Measurements from ENCODE around the gene ANKRD10.

Gene ANKRD10

GRCh38 chr13:110897014-110897413, 17.9 kb downstream of the ANKRD10 start:
- TF ChIP-seq OSR1 (CRISPR knock-in tag; IDR thresholded peaks at IDR 0.05), result no peak
- no peak for TF ChIP-seq SNAI2 (CRISPR knock-in tag; IDR thresholded peaks at IDR 0.05)
- TF ChIP-seq ZFP3 (CRISPR knock-in tag; IDR thresholded peaks at IDR 0.05), result no peak
- no peak for TF ChIP-seq TSHZ2 (CRISPR knock-in tag; IDR thresholded peaks at IDR 0.05)
- TF ChIP-seq ESRRG (CRISPR knock-in tag; IDR thresholded peaks at IDR 0.05), result no peak
- no peak for TF ChIP-seq BACH2 (CRISPR knock-in tag; IDR thresholded peaks at IDR 0.05; ENCODE audit: borderline replicate concordance)
- TF ChIP-seq ZNF565 (CRISPR knock-in tag; conservative IDR thresholded peaks at IDR 0.05; ENCODE audit: low read depth), result no peak
- no peak for TF ChIP-seq CSDC2 (CRISPR knock-in tag; IDR thresholded peaks at IDR 0.05)
- no peak for TF ChIP-seq ZNF8 (CRISPR knock-in tag; IDR thresholded peaks at IDR 0.05)
- TF ChIP-seq, protein P1, sequence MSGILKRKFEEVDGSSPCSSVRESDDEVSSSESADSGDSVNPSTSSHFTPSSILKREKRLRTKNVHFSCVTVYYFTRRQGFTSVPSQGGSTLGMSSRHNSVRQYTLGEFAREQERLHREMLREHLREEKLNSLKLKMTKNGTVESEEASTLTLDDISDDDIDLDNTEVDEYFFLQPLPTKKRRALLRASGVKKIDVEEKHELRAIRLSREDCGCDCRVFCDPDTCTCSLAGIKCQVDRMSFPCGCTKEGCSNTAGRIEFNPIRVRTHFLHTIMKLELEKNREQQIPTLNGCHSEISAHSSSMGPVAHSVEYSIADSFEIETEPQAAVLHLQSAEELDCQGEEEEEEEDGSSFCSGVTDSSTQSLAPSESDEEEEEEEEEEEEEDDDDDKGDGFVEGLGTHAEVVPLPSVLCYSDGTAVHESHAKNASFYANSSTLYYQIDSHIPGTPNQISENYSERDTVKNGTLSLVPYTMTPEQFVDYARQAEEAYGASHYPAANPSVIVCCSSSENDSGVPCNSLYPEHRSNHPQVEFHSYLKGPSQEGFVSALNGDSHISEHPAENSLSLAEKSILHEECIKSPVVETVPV (CRISPR knock-in tag; IDR thresholded peaks at IDR 0.05), result no peak
- TF ChIP-seq, protein P2, sequence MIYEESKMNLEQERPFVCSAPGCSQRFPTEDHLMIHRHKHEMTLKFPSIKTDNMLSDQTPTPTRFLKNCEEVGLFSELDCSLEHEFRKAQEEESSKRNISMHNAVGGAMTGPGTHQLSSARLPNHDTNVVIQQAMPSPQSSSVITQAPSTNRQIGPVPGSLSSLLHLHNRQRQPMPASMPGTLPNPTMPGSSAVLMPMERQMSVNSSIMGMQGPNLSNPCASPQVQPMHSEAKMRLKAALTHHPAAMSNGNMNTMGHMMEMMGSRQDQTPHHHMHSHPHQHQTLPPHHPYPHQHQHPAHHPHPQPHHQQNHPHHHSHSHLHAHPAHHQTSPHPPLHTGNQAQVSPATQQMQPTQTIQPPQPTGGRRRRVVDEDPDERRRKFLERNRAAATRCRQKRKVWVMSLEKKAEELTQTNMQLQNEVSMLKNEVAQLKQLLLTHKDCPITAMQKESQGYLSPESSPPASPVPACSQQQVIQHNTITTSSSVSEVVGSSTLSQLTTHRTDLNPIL (CRISPR knock-in tag; IDR thresholded peaks at IDR 0.05; ENCODE audit: low read depth), result no peak
- no peak for TF ChIP-seq ZNF70 (CRISPR knock-in tag; IDR thresholded peaks at IDR 0.05)
- no peak for TF ChIP-seq ZFP30 (CRISPR knock-in tag; IDR thresholded peaks at IDR 0.05)
- TF ChIP-seq TCF4 (CRISPR knock-in tag; IDR thresholded peaks at IDR 0.05; ENCODE audit: borderline replicate concordance), result no peak
- TF ChIP-seq, protein P3, sequence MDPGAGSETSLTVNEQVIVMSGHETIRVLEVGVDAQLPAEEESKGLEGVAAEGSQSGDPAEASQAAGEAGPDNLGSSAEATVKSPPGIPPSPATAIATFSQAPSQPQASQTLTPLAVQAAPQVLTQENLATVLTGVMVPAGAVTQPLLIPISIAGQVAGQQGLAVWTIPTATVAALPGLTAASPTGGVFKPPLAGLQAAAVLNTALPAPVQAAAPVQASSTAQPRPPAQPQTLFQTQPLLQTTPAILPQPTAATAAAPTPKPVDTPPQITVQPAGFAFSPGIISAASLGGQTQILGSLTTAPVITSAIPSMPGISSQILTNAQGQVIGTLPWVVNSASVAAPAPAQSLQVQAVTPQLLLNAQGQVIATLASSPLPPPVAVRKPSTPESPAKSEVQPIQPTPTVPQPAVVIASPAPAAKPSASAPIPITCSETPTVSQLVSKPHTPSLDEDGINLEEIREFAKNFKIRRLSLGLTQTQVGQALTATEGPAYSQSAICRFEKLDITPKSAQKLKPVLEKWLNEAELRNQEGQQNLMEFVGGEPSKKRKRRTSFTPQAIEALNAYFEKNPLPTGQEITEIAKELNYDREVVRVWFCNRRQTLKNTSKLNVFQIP (CRISPR knock-in tag; IDR thresholded peaks at IDR 0.05; ENCODE audit: borderline replicate concordance, low read depth), result no peak
- ATAC-seq, result no peak

DNA sequence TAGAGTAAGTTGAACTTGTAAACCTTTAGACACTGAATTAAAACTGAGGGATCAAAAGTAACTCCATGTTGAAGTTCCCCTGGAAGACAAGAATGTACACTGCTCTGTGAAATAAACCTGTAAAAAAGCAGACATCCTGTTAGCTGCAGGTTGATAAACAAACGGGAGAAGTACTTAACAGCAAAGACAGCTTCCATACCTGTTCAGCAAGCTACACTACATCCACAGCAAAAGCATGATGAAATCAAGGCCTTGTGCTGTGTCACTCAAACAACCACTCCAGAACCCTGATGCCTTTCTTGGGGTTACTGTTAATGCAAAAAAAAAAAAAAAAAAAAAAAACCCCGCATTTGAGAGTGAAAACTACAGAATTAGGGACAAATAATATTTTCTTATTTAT, 20.8 kb downstream of the ANKRD10 start:
- TF ChIP-seq ZFP30 (CRISPR knock-in tag; IDR thresholded peaks at IDR 0.05) (no peak), ARNTL (CRISPR knock-in tag; IDR thresholded peaks at IDR 0.05; ENCODE audit: borderline replicate concordance, low read depth) (no peak), BACH2 (CRISPR knock-in tag; IDR thresholded peaks at IDR 0.05; ENCODE audit: borderline replicate concordance) (no peak), TOX (CRISPR knock-in tag; IDR thresholded peaks at IDR 0.05; ENCODE audit: borderline replicate concordance) (no peak), OSR1 (CRISPR knock-in tag; IDR thresholded peaks at IDR 0.05) (no peak), PPARA (CRISPR knock-in tag; IDR thresholded peaks at IDR 0.05; ENCODE audit: borderline replicate concordance) (no peak), GLIS3 (CRISPR knock-in tag; IDR thresholded peaks at IDR 0.05) (no peak), ZC3H10 (CRISPR knock-in tag; IDR thresholded peaks at IDR 0.05) (no peak), SNAI2 (CRISPR knock-in tag; IDR thresholded peaks at IDR 0.05) (no peak), RARB (CRISPR knock-in tag; IDR thresholded peaks at IDR 0.05) (no peak), ESRRG (CRISPR knock-in tag; IDR thresholded peaks at IDR 0.05) (no peak)
- TF ChIP-seq, protein P1 (CRISPR knock-in tag; IDR thresholded peaks at IDR 0.05), result no peak
- no peak for ATAC-seq

GRCh38 chr13:110893571-110893970, 21.3 kb downstream of the ANKRD10 start:
- ATAC-seq, result no peak

More at GRCh38 chr13:110893571-110893970, 21.3 kb downstream of the ANKRD10 start:
- TF ChIP-seq ZC3H10 (CRISPR knock-in tag; IDR thresholded peaks at IDR 0.05) (no peak), ZNF70 (CRISPR knock-in tag; IDR thresholded peaks at IDR 0.05) (no peak), GLIS3 (CRISPR knock-in tag; IDR thresholded peaks at IDR 0.05) (no peak)
- TF ChIP-seq, protein P1 (CRISPR knock-in tag; IDR thresholded peaks at IDR 0.05), result no peak

Measured in SK-N-SH treated with all-trans-retinoic acid at 6 μM for 48 hours (cell line).